ENCODE measurements around the gene STX3.
"Not testable (repeated sequence)": the region's sequence is repeated elsewhere in the genome, so short reads cannot be mapped to it uniquely, and the experiment has no call there.

The STX3 gene

GRCh38 chr11:59773083-59773440 lies 17.9 kb downstream of the STX3 start:
- TF ChIP-seq, protein P1, sequence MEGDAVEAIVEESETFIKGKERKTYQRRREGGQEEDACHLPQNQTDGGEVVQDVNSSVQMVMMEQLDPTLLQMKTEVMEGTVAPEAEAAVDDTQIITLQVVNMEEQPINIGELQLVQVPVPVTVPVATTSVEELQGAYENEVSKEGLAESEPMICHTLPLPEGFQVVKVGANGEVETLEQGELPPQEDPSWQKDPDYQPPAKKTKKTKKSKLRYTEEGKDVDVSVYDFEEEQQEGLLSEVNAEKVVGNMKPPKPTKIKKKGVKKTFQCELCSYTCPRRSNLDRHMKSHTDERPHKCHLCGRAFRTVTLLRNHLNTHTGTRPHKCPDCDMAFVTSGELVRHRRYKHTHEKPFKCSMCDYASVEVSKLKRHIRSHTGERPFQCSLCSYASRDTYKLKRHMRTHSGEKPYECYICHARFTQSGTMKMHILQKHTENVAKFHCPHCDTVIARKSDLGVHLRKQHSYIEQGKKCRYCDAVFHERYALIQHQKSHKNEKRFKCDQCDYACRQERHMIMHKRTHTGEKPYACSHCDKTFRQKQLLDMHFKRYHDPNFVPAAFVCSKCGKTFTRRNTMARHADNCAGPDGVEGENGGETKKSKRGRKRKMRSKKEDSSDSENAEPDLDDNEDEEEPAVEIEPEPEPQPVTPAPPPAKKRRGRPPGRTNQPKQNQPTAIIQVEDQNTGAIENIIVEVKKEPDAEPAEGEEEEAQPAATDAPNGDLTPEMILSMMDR (IDR thresholded peaks at IDR 0.05; ENCODE audit: low read depth, low read length, missing control alignments), result no peak
- no peak overlapping the region for H3K4me3 ChIP-seq (ENCODE audit: low read depth, low read length)
- DNase-seq (ENCODE audit: low read depth), result no peak

- TF ChIP-seq, protein P1 (IDR thresholded peaks at IDR 0.05; ENCODE audit: low read depth, low read length, missing control alignments), result no peak
- DNase-seq (ENCODE audit: low read depth), result no peak
- no peak overlapping the region for H3K4me3 ChIP-seq (ENCODE audit: low read depth, low read length)
Observed at GRCh38 chr11:59776210-59777066, 21.3 kb downstream of the STX3 start.

GRCh38 chr11:59777104-59777503 lies 21.9 kb downstream of the STX3 start:
- TF ChIP-seq, protein P1 (IDR thresholded peaks at IDR 0.05; ENCODE audit: low read depth, low read length, missing control alignments), result no peak
- no peak overlapping the region for H3K4me3 ChIP-seq (ENCODE audit: low read depth, low read length)
- no peak for DNase-seq (ENCODE audit: low read depth)

DNA sequence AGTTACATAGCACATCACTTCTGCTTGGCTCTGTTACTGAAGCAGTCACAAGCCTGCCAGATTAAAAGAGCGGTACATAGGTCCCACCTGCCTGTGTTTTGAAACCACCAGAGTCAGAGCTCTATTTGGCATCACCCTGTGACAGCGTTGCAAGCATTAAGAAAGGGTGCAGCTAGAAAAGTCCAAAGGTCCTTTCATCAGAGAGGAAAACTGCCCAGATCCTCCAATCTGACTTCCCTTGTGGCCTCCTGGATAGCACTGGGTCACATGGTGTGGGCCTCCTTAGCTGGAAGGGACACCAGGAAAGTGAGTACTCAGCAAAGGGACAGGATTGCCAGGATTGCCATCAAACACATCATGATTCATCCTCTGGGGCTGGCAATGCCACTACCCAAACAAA lies 22.9 kb downstream of the STX3 start:
- H3K4me3 ChIP-seq (ENCODE audit: low read depth, low read length), result no peak overlapping the region
- TF ChIP-seq, protein P1 (IDR thresholded peaks at IDR 0.05; ENCODE audit: low read depth, low read length, missing control alignments), result no peak
- DNase-seq (ENCODE audit: low read depth), result no peak

DNA sequence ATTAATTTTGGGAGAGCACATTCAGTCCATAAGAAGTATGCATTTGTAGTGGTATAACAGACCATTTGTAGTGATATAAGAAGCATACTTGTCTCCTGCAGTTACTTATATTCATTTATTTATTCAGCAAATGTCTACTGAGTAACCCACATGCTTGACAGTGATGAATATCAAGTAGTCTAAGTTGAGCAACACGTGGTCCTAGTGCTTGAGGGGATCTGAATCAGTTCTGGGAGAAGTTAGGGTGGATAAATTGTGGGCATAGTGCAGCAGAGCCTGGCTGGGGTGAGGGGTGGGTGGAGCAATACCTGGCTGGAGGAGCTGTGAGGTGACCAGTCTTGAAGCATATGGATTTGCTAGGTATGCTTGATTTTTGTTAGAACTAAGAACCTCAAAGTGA lies 24.3 kb downstream of the STX3 start:
- TF ChIP-seq, protein P1 (IDR thresholded peaks at IDR 0.05; ENCODE audit: low read depth, low read length, missing control alignments), result no peak
- DNase-seq (ENCODE audit: low read depth), result no peak
- H3K4me3 ChIP-seq (ENCODE audit: low read depth, low read length), result no peak overlapping the region

GRCh38 chr11:59782080-59782479 lies 26.9 kb downstream of the STX3 start:
- no peak for DNase-seq (ENCODE audit: low read depth)
- TF ChIP-seq, protein P1 (IDR thresholded peaks at IDR 0.05; ENCODE audit: low read depth, low read length, missing control alignments), result no peak
- no peak overlapping the region for H3K4me3 ChIP-seq (ENCODE audit: low read depth, low read length)

- no peak for DNase-seq (ENCODE audit: low read depth)
- TF ChIP-seq, protein P1 (IDR thresholded peaks at IDR 0.05; ENCODE audit: low read depth, low read length, missing control alignments), result no peak
- no peak overlapping the region for H3K4me3 ChIP-seq (ENCODE audit: low read depth, low read length)
Observed at GRCh38 chr11:59783632-59784090, 28.5 kb downstream of the STX3 start.

DNA sequence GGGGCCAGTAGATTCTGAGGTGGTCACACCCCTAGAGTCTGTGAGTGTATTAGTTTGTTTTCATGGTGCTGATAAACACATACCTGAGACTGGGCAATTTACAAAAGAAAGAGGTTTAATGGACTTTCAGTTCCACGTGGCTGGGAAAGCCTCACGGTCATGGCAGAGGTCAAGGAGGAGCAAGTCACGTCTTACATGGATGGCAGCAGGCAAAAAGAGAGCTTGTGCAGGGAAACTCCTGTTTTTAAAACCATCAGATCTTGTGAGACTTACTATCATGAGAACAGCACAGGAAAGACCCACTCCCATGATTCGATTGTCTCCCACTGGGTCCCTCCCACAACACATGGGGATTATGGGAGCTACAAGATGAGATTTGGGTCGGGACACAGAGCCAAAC lies 29.3 kb downstream of the STX3 start:
- not testable (repeated sequence) for DNase-seq (ENCODE audit: low read depth); H3K4me3 ChIP-seq (ENCODE audit: low read depth, low read length)
